HG03103 (cell line): ENCODE data around the gene KRTAP2-2.
"Not testable (repeated sequence)": the region's sequence is repeated elsewhere in the genome, so short reads cannot be mapped to it uniquely, and the experiment has no call there.

Source experiments
- ATAC-seq: cut with Tn5 transposase; IDR thresholded peaks from one replicate; pipeline ENCODE4 v1.9.1; 2021; ENCODE audit warnings: low read depth; ENCODE audit not compliant: unreplicated experiment

The KRTAP2-2 gene

GRCh38 chr17:41065016-41065689 lies 10.1 kb upstream of the KRTAP2-2 start:
- not testable (repeated sequence) for ATAC-seq

GRCh38 chr17:41064301-41064700 lies 9.3 kb upstream of the KRTAP2-2 start:
- ATAC-seq: no peak

DNA sequence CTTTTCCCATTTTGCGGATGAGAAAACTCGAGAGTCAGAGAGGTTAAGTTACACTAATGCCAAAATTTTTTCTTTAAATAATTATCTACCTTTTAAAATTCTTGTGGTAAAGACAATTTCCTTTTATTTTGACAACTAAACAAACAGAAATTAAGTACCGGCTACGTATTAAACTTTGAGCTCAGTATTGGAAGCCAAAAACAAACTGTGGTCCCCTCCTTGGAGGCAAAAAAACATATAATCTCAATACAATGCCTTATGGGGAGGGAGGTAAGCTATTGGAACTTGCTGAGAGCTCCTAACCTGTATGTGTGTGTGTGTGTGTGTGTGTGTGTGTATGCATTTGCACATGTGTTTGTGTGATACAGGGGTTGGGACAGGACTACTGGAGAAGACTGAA lies 8.4 kb upstream of the KRTAP2-2 start:
- no peak for ATAC-seq

- ATAC-seq: no peak
Observed at GRCh38 chr17:41061964-41062363, 6.9 kb upstream of the KRTAP2-2 start.

DNA sequence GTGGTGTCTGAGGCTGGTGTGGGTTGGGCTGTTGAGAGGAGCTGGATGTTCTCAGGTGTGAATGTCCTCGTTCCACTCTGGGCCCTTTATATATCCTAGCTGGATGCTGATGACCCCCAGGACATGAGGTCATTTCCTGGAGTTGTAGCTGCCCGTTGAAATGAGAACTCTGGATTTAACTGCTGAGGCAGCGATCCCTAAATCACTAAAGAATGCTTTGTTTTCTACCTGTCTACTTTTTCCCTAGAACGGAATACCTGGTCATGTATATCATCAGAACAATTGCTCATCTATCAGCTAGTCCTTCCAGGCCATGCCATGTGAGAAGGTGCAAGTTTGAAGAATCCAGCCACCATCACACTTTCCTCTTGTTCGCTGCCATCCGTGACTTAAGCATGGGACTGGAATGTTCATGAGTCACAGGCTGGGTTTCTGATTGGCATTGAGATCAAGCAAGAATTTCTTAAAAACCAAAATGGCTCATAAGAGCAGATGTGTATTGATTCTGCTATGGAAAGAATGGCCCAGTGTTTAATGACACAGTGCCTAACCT lies 5.1 kb upstream of the KRTAP2-2 start, which contains the start of gene KRTAP2-3:
Gene KRTAP2-3 (minus strand): TSS at position 63 of the 553 bp plus-strand sequence. CDS start 64 bp downstream, outside the sequence.
- ATAC-seq: no peak

DNA sequence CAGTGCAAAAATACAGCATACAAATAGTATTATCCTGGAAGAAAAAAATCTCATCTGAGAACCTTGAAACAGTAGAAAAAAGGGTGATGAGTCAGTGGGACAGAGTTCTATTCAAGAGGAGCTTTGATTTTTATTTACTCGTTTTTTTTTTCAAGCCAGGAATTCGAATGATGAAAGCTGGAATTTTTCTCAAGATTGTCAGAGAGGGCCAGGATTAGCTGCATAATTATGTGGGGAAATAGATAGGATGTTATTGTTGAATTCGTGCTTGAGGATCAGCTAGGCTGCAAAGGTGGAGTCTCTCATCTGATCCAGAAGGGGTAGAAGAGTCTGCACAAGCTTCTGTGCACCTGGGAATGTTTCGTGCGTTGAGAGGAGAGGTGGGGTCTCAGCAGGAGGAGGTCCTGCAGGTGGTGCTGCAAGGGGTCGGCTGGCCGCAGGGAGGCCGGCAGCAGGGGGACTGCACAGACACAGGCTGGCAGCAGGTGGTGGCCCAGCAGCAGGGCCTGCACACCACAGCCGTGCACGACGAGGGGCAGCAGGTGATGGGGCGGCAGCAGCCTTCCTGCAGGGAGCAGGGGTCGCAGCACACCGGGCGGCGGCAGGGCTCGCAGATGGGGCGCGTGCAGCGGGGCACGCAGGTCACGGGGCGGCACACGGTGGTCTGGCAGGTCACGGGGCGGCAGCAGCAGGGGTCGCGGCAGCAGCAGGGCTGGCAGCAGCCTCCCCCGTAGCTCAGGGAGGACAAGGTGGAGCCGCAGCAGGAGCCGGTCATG lies 4.4 kb upstream of the KRTAP2-2 start:
- ATAC-seq: not testable (repeated sequence)

DNA sequence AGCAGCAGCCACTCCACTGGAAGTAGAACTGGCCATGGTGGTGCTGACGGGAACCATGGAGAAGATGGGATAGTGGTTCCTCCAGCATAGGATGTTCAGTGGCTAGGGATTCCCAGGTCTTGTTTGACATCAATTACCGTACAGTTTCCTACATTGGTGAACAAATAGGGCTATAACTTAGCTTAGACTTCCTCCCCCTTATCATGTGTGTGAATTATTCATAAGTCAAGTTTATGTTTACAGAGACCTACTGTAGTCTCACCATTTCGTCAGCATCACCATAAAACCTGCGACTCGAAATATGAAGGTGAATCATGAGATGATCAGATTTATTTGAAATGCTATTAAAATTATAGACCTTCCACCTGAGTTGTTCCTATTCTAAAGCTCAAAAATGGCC lies 3.7 kb upstream of the KRTAP2-2 start:
- no peak for ATAC-seq

DNA sequence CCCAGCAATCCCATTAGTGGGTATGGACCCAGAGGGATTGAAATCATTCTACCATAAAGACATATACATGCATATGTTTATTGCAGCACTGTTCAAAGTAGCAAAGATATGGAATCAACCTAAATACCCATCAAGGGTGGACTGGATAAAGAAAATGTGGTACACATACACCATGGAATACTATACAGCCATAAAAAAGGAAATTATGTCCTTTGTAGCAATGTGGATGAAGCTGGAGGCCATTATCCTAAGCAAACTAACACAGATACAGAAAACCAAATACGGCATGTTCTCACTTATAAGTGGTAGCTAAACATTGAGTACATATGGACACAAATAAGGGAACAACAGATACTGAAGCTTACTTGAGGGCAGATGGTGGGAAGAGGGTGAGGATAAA lies 2.5 kb upstream of the KRTAP2-2 start:
- ATAC-seq: no peak

DNA sequence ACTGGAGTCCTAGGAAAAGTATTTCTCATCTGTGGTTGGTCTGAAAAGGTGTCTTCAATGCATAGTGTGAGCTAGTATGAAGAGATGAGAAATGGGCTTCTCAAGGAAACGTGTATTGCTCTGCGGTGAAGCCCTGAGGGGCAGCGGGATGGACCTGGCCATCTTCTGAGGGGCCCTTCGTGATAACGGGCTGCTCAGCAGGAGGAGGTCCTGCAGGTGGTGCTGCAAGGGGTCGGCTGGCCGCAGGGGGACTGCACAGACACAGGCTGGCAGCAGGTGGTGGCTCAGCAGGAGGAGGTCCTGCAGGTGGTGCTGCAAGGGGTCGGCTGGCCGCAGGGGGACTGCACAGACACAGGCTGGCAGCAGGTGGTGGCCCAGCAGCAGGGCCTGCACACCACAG lies 474 bp downstream of the KRTAP2-2 start:
- not testable (repeated sequence) for ATAC-seq

DNA sequence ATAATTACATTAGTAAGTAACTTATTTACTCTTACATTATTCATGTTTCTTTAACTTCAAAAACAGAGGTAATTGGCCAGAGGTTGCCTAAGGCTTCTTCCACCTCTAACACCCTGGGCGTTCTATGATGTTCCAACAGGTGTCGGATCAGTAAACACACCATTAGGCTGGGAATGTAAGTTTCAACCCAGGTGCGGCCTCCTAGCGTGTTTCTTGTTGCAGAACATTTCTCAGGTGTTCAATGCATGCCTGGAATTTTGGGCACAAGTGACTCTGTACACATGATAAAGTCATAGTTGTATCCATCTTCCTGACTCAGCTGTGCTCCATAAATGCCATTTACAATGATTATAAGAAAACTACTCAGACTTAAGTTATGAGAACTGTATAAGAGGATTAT lies 1.0 kb downstream of the KRTAP2-2 start:
- ATAC-seq: no peak

DNA sequence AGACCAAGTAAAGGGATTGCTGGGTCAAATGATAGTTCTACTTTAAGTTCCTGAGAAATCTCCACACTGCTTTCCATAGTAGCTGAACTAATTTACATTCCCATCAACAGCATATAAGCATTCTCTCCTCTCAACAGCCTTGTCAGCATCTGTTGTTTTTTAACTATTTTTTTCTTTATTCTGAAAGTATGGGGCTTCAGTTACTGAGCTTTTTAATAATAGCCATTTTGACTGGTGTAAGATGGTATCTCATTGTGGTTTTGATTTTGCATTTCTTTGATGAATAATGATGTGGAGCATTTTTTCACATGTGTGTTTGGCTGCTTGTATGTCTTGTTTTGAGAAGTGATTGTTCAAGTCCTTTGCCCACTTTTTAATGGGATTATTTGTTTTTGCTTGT lies 2.5 kb downstream of the KRTAP2-2 start:
- ATAC-seq: no peak

DNA sequence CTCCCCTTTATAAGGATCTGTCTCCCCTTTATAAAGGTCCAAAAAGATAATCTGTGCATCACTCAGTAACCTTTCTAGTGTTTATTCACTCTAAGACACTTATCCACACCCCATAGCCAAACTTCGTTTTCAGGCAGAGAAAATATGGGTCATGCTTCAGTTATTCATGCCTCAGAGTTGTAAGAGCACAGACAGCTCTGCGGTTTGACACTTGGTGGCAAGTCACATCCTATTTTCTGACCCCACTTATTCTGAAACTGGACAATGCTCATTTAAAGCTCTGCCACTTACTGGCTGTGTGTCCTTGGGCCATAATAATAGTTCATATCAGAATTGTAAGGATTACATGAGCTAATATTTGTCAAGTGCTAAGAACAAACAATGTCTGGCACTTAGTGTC lies 5.9 kb downstream of the KRTAP2-2 start:
- ATAC-seq: no peak

- no peak for ATAC-seq
Observed at GRCh38 chr17:41048441-41048840, 6.6 kb downstream of the KRTAP2-2 start.

DNA sequence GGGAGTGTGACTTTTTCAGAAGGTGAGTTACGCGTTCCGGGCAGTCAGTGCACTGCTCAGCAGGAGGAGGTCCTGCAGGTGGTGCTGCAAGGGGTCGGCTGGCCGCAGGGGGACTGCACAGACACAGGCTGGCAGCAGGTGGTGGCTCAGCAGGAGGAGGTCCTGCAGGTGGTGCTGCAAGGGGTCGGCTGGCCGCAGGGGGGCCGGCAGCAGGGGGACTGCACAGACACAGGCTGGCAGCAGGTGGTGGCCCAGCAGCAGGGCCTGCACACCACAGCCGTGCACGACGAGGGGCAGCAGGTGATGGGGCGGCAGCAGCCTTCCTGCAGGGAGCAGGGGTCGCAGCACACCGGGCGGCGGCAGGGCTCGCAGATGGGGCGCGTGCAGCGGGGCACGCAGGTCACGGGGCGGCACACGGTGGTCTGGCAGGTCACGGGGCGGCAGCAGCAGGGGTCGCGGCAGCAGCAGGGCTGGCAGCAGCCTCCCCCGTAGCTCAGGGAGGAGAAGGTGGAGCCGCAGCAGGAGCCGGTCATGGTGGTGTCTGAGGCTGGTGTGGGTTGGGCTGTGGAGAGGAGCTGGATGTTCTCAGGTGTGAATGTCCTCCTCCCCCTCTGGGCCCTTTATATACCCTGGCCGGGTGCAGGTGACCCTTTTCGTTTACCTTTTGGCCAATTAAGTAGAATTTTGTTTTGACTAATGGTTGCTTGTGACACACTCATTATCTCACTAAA lies 8.1 kb downstream of the KRTAP2-2 start, which contains the start of gene KRTAP2-1:
Gene KRTAP2-1 (minus strand): TSS at position 582 of the 731 bp plus-strand sequence. CDS start 49 bp downstream, at position 533.
- not testable (repeated sequence) for ATAC-seq

DNA sequence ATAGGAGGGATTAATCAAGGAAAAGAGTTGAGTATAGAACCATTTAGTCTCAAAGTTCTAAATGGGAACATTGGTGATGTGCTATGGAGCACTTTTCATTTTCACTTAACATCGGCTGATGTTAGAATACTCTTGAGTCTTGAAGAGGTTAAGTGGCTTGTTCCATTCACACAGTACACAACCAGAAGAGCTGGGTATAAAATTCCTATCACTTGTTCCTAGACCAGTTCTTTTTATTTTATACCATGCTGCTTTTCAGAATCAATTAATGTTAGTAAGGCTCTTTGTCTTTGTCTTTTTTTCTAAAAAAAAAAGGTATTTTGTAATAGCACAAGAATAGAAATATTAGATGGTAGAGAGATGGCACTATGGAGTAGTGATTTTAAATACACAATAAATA lies 12.1 kb downstream of the KRTAP2-2 start:
- ATAC-seq: no peak

DNA sequence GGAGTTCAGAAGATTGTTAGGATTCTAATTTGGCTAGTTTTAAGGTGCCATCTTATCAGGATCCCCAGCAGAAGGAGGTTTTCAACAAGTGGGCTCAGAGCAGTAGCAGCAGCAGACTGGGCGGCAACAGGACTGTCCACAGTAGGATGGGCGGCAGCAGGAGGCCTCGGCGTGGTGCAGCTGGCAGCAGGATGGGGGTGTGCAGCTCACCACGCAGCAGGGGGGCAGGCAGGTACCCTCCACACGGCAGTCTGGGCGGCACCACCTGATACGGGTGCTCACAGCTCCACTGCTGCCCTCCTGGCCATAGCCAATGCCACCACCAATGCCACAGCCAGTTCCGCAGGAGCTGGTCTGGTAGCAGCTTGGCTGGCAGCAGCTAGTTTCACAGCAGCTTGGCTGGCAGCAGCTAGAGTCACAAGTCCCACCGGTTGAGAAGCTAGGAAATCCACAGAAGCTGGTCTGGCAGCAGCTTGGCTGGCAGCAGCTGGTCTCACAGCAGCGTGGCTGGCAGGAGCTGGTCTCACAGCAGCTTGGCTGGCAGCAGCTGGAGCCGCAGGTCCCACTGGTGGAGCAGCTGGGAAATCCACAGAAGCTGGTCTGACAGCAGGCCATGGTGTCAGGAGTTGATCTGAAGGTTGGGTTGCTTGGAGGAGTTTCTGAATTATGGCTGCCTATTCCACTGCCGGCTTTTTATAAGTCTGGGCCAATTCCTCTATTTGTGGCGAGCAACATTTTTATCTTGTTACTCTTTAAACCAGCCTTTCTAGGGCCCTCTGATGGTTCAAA lies 14.1 kb downstream of the KRTAP2-2 start, which contains the start of gene KRTAP1-1:
Gene KRTAP1-1 (minus strand): TSS at position 668 of the 789 bp plus-strand sequence. CDS start 53 bp downstream, at position 615.
- not testable (repeated sequence) for ATAC-seq

DNA sequence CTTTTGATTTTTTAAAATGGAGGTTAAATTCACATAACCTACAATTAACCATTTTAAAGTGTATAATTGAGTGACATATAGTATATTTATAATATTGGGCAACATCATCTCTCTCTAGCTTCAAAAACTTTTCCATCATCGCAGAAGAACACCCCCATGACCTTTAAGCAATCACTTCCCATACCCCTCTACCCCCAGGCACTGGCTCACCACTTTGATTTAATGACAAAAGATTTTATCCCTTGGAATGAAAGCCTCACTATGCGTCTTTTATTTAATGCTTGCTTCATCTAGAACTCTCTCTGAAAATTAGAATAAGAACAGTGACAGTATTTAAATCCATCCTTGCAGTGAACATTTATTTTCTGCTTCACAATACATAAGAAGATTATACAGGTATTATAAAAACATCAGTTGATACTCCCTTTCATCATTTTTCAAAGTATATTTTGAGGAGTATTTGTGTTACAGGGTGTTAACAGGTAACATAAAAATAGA lies 17.1 kb downstream of the KRTAP2-2 start:
- no peak for ATAC-seq

DNA sequence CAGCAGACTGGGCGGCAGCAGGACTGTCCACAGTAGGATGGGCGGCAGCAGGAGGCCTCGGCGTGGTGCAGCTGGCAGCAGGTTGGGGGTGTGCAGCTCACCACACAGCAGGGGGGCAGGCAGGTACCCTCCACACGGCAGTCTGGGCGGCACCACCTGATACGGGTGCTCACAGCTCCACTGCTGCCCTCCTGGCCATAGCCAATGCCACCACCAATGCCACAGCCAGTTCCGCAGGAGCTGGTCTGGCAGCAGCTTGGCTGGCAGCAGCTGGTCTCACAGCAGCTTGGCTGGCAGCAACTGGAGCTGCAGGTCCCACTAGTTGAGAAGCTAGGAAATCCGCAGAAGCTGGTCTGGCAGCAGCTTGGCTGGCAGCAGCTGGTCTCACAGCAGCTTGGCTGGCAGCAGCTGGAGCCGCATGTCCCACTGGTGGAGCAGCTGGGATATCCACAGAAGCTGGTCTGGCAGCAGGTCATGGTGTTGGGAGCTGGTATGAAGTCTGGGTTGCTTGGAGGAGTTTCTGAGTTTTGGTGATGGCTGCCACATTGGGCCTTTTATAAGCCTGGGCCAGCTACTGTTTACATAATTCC lies 20.6 kb downstream of the KRTAP2-2 start, which contains the start of gene KRTAP1-3:
Gene KRTAP1-3 (minus strand): TSS at position 529 of the 590 bp plus-strand sequence. CDS start 53 bp downstream, at position 476.
- not testable (repeated sequence) for ATAC-seq

DNA sequence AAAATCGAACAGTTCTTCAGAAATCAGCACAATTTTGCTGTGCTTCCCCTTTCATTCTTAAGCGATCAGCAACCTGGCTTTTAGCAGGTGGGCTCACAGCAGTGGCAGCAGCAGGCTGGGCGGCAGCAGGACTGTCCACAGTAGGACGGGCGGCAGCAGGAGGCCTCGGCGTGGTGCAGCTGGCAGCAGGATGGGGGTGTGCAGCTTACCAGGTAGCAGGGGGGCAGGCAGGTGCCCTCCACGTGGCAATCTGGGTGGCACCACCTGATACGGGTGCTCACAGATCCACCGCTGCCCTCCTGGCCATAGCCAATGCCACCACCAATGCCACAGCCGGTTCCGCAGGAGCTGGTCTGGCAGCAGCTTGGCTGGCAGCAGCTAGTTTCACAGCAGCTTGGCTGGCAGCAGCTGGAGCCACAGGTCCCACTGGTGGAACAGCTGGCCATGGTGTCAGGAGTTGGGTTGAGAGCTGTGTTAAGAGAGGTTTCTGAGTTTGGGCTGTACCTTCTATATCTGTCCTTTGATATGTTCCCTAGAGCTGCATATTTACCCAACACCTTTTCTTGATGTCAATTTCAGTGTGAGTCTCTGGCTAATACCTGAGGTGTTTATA lies 25.3 kb downstream of the KRTAP2-2 start, which contains the start of gene KRTAP1-4:
Gene KRTAP1-4 (minus strand): TSS at position 563 of the 613 bp plus-strand sequence. CDS start 117 bp downstream, at position 446.
- no peak for ATAC-seq
